ENCODE measurements around the gene EMX1. TPM values are rescaled to one million over a fixed set of nuclear protein-coding genes. Genes with fewer than 3 reads are reported as not detected.

Gene EMX1
- total RNA-seq, 4 donors from 2014 or later = 0.26 TPM; not detected in 3

DNA sequence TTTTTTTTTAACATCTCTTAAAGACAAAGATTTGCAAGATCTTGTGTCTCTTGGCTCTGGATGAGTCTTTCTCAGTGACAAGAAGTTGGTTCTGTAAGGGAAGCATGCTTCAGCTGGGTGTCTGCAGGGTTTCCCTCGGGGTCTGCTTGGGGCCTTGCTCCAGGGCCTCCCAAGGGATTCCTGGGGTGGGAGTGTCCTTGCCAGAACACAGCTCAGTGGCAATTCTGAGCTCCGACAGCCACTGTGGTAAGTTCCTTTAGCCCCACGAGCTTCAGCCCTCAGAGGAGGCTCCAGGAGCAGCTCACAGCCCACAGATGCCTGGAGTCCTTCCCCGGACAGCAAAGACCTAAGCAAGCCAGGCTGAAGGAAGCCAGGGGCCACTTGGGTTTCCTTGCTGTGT, 52.4 kb downstream of the EMX1 start:
- intact Hi-C loops (cut with DNase I; ENCODE audit: low total_unique reads) = no loop called here

DNA sequence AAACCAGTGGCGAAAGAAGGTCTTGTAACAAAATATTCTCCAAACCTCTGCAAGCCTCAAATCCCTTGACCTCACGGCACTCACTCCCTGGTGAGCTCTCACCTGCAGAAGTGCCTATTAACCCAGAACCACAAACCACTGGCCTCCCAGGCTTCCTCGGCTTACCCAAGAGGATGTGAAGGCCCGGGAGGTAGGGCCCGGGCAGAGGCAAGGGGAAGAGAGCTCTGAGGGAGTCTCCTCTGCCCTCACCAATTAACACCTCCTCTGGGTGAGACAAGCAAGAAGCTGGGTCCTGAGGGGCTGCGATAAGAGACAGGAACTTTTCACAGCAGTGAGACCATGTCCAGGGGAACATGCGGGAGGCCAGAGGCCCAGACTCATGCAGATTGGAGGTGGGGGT, 53.7 kb downstream of the EMX1 start:
- no peak for TF ChIP-seq POLR2A (IDR thresholded peaks at IDR 0.05)
- TF ChIP-seq, protein P1, sequence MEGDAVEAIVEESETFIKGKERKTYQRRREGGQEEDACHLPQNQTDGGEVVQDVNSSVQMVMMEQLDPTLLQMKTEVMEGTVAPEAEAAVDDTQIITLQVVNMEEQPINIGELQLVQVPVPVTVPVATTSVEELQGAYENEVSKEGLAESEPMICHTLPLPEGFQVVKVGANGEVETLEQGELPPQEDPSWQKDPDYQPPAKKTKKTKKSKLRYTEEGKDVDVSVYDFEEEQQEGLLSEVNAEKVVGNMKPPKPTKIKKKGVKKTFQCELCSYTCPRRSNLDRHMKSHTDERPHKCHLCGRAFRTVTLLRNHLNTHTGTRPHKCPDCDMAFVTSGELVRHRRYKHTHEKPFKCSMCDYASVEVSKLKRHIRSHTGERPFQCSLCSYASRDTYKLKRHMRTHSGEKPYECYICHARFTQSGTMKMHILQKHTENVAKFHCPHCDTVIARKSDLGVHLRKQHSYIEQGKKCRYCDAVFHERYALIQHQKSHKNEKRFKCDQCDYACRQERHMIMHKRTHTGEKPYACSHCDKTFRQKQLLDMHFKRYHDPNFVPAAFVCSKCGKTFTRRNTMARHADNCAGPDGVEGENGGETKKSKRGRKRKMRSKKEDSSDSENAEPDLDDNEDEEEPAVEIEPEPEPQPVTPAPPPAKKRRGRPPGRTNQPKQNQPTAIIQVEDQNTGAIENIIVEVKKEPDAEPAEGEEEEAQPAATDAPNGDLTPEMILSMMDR (IDR thresholded peaks at IDR 0.05) = no peak
- intact Hi-C loops (cut with DNase I; ENCODE audit: low total_unique reads) = no loop called here
- WGBS, 2 donors = 90 to 94% methylated on average over 7 of the region's 7 CpGs
- DNase-seq (ENCODE audit: low spot score in 2 of 2) = no peak
- H3K4me3 ChIP-seq (ENCODE audit: low read depth, poor library complexity, severe bottlenecking) = no peak overlapping the region

More for the DNA sequence above, 52.4 kb downstream of the EMX1 start:
- TF ChIP-seq POLR2A (IDR thresholded peaks at IDR 0.05) = no peak
- TF ChIP-seq, protein P1 (IDR thresholded peaks at IDR 0.05) = no peak
- 78 to 89% methylated on average over 4 of the region's 4 CpGs for WGBS, 2 donors
- DNase-seq (ENCODE audit: low spot score in 2 of 2) = no peak
- H3K4me3 ChIP-seq (ENCODE audit: low read depth, poor library complexity, severe bottlenecking) = no peak overlapping the region

DNA sequence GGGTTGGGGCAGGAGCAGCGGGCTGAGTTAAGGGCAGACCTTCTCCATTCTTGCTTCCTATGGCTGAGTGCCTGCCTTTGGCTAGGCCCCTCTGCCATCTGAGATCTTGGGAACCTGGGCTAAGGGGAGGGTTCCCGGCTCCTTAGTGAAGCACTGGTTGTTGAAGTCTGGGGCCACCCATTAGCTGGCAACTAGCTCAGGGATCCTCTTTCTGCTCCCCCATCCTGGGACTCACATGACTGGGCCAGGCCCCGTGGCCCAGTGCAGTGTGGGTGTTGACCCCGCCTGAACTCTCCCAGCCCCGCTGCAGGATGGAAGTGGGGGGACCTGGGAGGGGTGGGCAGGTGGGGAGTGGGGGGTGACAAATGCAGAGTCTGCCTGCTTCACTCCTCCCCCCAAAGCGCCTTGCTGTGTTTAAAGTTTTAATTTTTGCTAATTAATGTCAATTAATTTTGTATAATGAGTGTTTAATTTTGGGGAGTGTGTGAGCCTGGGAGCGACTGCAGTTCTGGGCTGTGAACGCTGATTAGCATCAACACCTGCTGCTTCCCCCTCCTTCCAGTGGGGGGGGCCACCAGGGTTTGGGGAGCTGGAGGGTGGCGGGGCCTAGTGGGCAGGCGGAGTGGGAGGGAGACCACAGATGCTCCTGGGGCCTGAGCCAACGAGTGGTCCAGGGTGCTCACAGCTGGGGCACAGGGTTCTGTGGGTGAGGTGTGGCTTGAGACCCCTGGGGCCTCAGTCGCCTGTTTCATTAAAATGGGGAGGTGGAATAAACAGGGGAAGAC, 55.2 kb downstream of the EMX1 start:
- H3K4me3 ChIP-seq (ENCODE audit: low read depth, poor library complexity, severe bottlenecking) = no peak overlapping the region
- intact Hi-C loops (cut with DNase I; ENCODE audit: low total_unique reads) = no loop called here
- WGBS, 2 donors = 87 to 89% methylated on average over 11 to 12 of the region's 12 CpGs
- no peak for TF ChIP-seq POLR2A (IDR thresholded peaks at IDR 0.05)
- TF ChIP-seq, protein P1 (IDR thresholded peaks at IDR 0.05) = no peak
- DNase-seq (ENCODE audit: low spot score in 2 of 2) = no peak

DNA sequence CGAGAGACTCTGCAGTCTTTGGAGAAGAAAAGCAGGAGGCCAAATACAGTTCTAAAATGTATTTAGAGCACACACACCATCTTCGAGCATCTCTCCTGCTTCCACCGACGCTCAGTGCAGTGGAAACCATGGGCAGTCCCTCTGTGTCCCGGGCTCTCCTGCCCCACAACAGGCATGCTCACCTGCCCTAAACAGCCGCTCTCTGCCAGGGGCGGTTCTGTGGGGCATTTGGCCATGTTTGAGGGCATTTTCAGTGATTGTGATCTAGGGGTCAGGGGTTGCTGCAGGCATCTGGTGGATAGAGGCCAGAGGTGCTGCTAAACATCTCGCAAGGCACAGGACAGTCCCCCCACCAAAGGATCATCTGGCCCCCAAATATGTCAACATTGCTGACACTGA, 55.8 kb downstream of the EMX1 start:
- no peak for DNase-seq (ENCODE audit: low spot score in 2 of 2)
- no peak overlapping the region for H3K4me3 ChIP-seq (ENCODE audit: low read depth, poor library complexity, severe bottlenecking)
- TF ChIP-seq, protein P1 (IDR thresholded peaks at IDR 0.05) = no peak
- no peak for TF ChIP-seq POLR2A (IDR thresholded peaks at IDR 0.05)
- intact Hi-C loops (cut with DNase I; ENCODE audit: low total_unique reads) = no loop called here
- 93 to 96% methylated on average over 8 of the region's 8 CpGs for WGBS, 2 donors

DNA sequence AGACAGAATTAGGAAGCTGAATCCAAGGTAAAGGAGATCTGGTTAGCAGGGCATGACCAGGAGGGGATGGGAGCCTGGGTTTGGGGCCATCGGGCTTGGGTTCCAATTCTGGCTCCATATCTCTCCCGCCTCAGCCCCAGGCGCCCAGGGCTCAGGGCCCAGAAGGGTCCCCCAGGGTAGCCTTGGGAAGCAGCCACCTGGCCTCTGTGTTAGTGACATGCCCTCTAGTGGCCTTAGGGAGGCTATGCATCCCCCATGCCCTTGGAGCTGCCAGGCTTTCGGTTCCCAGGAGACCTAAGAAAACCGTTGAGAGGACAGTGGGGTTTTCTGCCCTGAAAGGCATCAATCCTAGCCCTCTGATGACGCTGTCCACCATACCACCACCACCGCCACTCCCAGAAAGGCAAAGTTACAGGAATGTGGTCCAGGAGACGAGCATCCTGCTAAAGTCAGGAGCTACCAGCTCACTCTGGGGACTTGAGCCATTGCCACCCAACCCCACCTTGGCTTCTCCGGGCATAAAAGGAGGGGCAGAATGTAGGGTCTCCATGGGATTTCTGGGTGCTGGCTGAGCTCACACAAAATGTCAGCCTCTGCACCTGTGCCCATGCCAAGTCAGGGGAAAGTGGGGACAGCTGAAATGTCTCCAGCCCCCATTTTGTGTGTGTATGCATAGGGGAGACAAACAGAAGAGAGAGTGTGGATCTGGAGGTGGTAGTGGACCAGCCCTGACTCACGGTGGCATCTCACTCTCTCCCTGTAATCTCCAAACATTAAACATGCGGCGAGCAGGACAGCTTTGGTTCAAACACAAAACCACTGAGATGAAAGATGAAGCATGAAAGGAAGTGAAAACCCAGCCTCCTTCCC, 56.5 kb downstream of the EMX1 start:
- no peak for DNase-seq (ENCODE audit: low spot score in 2 of 2)
- intact Hi-C loops (cut with DNase I; ENCODE audit: low total_unique reads) = no loop called here
- WGBS, 2 donors = 60 to 67% methylated on average over 10 to 12 of the region's 12 CpGs

More for the DNA sequence above, 56.5 kb downstream of the EMX1 start:
- no peak overlapping the region for H3K4me3 ChIP-seq (ENCODE audit: low read depth, poor library complexity, severe bottlenecking)
- no peak for TF ChIP-seq POLR2A (IDR thresholded peaks at IDR 0.05)
- TF ChIP-seq, protein P1 (IDR thresholded peaks at IDR 0.05) = no peak

All from lower leg skin (tissue), 4 donors.